ENCODE results near the gene SUN2. TPM values are rescaled to one million over a fixed set of nuclear protein-coding genes. Genes with fewer than 3 reads are reported as not detected.

Gene SUN2
- total RNA-seq, 4 donors from 2014 or later, result 177 to 423 (median 312) TPM

- in situ Hi-C loops (cut with MboI; ENCODE audit: low sequenced_read_pairs in 4 of 4) (no loop called here), intact Hi-C loops (cut with DNase I; ENCODE audit: low total_unique reads) (loop anchor here (10.0 kb wide), 1 partner anchor 233 kb away; the partner anchor contains the start of gene DDX17)
- TF ChIP-seq CTCF (IDR thresholded peaks at IDR 0.05 in 4 of 5, conservative IDR thresholded peaks at IDR 0.05 in 1 of 5), result no peak
- TF ChIP-seq POLR2A (IDR thresholded peaks at IDR 0.05), result no peak
- H3K27ac ChIP-seq, result peak overlapping the region in 3 of 4 donors; percentile 2 to 85 (median 5)
- no peak overlapping the region for H3K4me3 ChIP-seq
- peaks cover 40 to 47% of the 10 kb centered on the region in 2 donors for H3K4me1 ChIP-seq
- no peak for ATAC-seq
- H3K9me3 ChIP-seq, result no peaks in the 10 kb centered on the region
- H3K36me3 ChIP-seq, result peaks cover 9 to 77% of the 10 kb centered on the region in 2 donors
- H3K27me3 ChIP-seq, result no peaks in the 10 kb centered on the region
- no peak for DNase-seq
Observed at GRCh38 chr22:38737302-38738060, 18.3 kb downstream of the SUN2 start.

GRCh38 chr22:38736257-38736570, 19.6 kb downstream of the SUN2 start:
- Histone ChIP-seq H3K4me3 (no peak overlapping the region), H3K4me1 (peaks cover 46 to 54% of the 10 kb centered on the region in 2 donors), H3K27me3 (no peaks in the 10 kb centered on the region), H3K36me3 (peaks cover 8 to 64% of the 10 kb centered on the region in 2 donors), H3K27ac (peak overlapping the region in 3 of 4 donors; percentile 83 to 91 (median 85)), H3K9me3 (no peaks in the 10 kb centered on the region)
- ATAC-seq, result no peak
- intact Hi-C loops (cut with DNase I; ENCODE audit: low total_unique reads) (loop anchor here (10.0 kb wide), 1 partner anchor 231 kb away; the partner anchor contains the start of gene DDX17), in situ Hi-C loops (cut with MboI; ENCODE audit: low sequenced_read_pairs in 4 of 4) (no loop called here)
- no peak for DNase-seq
- TF ChIP-seq POLR2A (IDR thresholded peaks at IDR 0.05) (no peak), CTCF (IDR thresholded peaks at IDR 0.05 in 4 of 5, conservative IDR thresholded peaks at IDR 0.05 in 1 of 5) (no peak)

- no peaks in the 10 kb centered on the region for H3K27me3 ChIP-seq
- peaks cover 44 to 54% of the 10 kb centered on the region in 2 donors for H3K4me1 ChIP-seq
- no peak for ATAC-seq
- H3K36me3 ChIP-seq, result peaks cover 8 to 60% of the 10 kb centered on the region in 2 donors
- no peak for DNase-seq
- TF ChIP-seq CTCF (IDR thresholded peaks at IDR 0.05 in 4 of 5, conservative IDR thresholded peaks at IDR 0.05 in 1 of 5) (no peak), POLR2A (IDR thresholded peaks at IDR 0.05) (no peak)
- no peaks in the 10 kb centered on the region for H3K9me3 ChIP-seq
- in situ Hi-C loops (cut with MboI; ENCODE audit: low sequenced_read_pairs in 4 of 4), result no loop called here
- H3K27ac ChIP-seq, result peak overlapping the region; percentile 83 to 92 (median 88)
- intact Hi-C loops (cut with DNase I; ENCODE audit: low total_unique reads), result loop anchor here (10.0 kb wide), 1 partner anchor 231 kb away; the partner anchor contains the start of gene DDX17
- H3K4me3 ChIP-seq, result no peak overlapping the region
Observed at GRCh38 chr22:38735465-38736256, 20.1 kb downstream of the SUN2 start.

- no peak overlapping the region for H3K4me3 ChIP-seq
- in situ Hi-C loops (cut with MboI; ENCODE audit: low sequenced_read_pairs in 4 of 4) (no loop called here), intact Hi-C loops (cut with DNase I; ENCODE audit: low total_unique reads) (loop anchor here (10.0 kb wide), 1 partner anchor 230 kb away; the partner anchor contains the start of gene DDX17)
- peak overlapping the region; percentile 83 to 92 (median 88) for H3K27ac ChIP-seq
- no peaks in the 10 kb centered on the region for H3K27me3 ChIP-seq
- no peak for TF ChIP-seq CTCF (IDR thresholded peaks at IDR 0.05 in 4 of 5, conservative IDR thresholded peaks at IDR 0.05 in 1 of 5)
- no peak for TF ChIP-seq POLR2A (IDR thresholded peaks at IDR 0.05)
- H3K36me3 ChIP-seq, result peaks cover 8 to 60% of the 10 kb centered on the region in 2 donors
- DNase-seq (no peak), ATAC-seq (no peak)
- H3K9me3 ChIP-seq, result no peaks in the 10 kb centered on the region
- peaks cover 38 to 51% of the 10 kb centered on the region in 2 donors for H3K4me1 ChIP-seq
Observed at GRCh38 chr22:38735126-38735464, 20.7 kb downstream of the SUN2 start.

Data from gastrocnemius medialis (tissue), 4 donors.